Measurements from ENCODE around the gene PTPRE. TPM values are rescaled to one million over a fixed set of nuclear protein-coding genes. Genes with fewer than 3 reads are reported as not detected.

Gene PTPRE
- total and polyA plus RNA-seq, 4 donors, result 1.5 to 12.5 (median 3.7) TPM

- no peak for DNase-seq (ENCODE audit: low spot score)
- 95% methylated on average over 7 of the region's 7 CpGs for WGBS
- Histone ChIP-seq H3K27ac (ENCODE audit: low read depth in 1 of 2, low read length in 2 of 2) (no peak overlapping the region), H3K4me3 (ENCODE audit: low read depth in 1 of 3, low read length in 3 of 3) (no peak overlapping the region), H3K27me3 (ENCODE audit: control insufficient read depth in 4 of 4, insufficient read depth in 4 of 4, low read length in 3 of 4) (no peaks in the 10 kb centered on the region), H3K36me3 (ENCODE audit: control insufficient read depth in 4 of 4, insufficient read depth in 3 of 4, low read depth in 1 of 4, low read length in 3 of 4) (peaks cover 0 to 3% (median under 1%) of the 10 kb centered on the region in 4 donors), H3K4me1 (ENCODE audit: control insufficient read depth in 4 of 4, insufficient read depth in 4 of 4, low read length in 3 of 4) (no peaks in the 10 kb centered on the region), H3K9ac (ENCODE audit: low read depth in 1 of 2, low read length in 2 of 2) (no peak overlapping the region), H3K9me3 (ENCODE audit: control insufficient read depth in 4 of 4, low read length in 3 of 4) (no peaks in the 10 kb centered on the region)
- TF ChIP-seq, protein P1, sequence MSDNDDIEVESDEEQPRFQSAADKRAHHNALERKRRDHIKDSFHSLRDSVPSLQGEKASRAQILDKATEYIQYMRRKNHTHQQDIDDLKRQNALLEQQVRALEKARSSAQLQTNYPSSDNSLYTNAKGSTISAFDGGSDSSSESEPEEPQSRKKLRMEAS (IDR thresholded peaks at IDR 0.05), result no peak
- TF ChIP-seq FOXA1 (IDR thresholded peaks at IDR 0.05), result no peak
- TF ChIP-seq YY1 (IDR thresholded peaks at IDR 0.05), result no peak
- no peak for TF ChIP-seq RXRA (IDR thresholded peaks at IDR 0.05)
- TF ChIP-seq, protein P2, sequence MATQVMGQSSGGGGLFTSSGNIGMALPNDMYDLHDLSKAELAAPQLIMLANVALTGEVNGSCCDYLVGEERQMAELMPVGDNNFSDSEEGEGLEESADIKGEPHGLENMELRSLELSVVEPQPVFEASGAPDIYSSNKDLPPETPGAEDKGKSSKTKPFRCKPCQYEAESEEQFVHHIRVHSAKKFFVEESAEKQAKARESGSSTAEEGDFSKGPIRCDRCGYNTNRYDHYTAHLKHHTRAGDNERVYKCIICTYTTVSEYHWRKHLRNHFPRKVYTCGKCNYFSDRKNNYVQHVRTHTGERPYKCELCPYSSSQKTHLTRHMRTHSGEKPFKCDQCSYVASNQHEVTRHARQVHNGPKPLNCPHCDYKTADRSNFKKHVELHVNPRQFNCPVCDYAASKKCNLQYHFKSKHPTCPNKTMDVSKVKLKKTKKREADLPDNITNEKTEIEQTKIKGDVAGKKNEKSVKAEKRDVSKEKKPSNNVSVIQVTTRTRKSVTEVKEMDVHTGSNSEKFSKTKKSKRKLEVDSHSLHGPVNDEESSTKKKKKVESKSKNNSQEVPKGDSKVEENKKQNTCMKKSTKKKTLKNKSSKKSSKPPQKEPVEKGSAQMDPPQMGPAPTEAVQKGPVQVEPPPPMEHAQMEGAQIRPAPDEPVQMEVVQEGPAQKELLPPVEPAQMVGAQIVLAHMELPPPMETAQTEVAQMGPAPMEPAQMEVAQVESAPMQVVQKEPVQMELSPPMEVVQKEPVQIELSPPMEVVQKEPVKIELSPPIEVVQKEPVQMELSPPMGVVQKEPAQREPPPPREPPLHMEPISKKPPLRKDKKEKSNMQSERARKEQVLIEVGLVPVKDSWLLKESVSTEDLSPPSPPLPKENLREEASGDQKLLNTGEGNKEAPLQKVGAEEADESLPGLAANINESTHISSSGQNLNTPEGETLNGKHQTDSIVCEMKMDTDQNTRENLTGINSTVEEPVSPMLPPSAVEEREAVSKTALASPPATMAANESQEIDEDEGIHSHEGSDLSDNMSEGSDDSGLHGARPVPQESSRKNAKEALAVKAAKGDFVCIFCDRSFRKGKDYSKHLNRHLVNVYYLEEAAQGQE (IDR thresholded peaks at IDR 0.05), result no peak
- no peak for TF ChIP-seq JUND (IDR thresholded peaks at IDR 0.05)
- TF ChIP-seq TAF1 (conservative IDR thresholded peaks at IDR 0.05), result no peak
- TF ChIP-seq ATF3 (IDR thresholded peaks at IDR 0.05), result no peak
- TF ChIP-seq HNF4A (conservative IDR thresholded peaks at IDR 0.05), result no peak
- TF ChIP-seq, protein P3, sequence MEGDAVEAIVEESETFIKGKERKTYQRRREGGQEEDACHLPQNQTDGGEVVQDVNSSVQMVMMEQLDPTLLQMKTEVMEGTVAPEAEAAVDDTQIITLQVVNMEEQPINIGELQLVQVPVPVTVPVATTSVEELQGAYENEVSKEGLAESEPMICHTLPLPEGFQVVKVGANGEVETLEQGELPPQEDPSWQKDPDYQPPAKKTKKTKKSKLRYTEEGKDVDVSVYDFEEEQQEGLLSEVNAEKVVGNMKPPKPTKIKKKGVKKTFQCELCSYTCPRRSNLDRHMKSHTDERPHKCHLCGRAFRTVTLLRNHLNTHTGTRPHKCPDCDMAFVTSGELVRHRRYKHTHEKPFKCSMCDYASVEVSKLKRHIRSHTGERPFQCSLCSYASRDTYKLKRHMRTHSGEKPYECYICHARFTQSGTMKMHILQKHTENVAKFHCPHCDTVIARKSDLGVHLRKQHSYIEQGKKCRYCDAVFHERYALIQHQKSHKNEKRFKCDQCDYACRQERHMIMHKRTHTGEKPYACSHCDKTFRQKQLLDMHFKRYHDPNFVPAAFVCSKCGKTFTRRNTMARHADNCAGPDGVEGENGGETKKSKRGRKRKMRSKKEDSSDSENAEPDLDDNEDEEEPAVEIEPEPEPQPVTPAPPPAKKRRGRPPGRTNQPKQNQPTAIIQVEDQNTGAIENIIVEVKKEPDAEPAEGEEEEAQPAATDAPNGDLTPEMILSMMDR (IDR thresholded peaks at IDR 0.05; ENCODE audit: low read depth, low read length, missing input control), result no peak
- TF ChIP-seq, protein P4, sequence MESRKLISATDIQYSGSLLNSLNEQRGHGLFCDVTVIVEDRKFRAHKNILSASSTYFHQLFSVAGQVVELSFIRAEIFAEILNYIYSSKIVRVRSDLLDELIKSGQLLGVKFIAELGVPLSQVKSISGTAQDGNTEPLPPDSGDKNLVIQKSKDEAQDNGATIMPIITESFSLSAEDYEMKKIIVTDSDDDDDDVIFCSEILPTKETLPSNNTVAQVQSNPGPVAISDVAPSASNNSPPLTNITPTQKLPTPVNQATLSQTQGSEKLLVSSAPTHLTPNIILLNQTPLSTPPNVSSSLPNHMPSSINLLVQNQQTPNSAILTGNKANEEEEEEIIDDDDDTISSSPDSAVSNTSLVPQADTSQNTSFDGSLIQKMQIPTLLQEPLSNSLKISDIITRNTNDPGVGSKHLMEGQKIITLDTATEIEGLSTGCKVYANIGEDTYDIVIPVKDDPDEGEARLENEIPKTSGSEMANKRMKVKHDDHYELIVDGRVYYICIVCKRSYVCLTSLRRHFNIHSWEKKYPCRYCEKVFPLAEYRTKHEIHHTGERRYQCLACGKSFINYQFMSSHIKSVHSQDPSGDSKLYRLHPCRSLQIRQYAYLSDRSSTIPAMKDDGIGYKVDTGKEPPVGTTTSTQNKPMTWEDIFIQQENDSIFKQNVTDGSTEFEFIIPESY (IDR thresholded peaks at IDR 0.05), result no peak
- TF ChIP-seq FOXA2 (IDR thresholded peaks at IDR 0.05), result no peak
- no peak for TF ChIP-seq SP1 (IDR thresholded peaks at IDR 0.05)
- no peak for TF ChIP-seq GABPA (IDR thresholded peaks at IDR 0.05 in 1 of 2, conservative IDR thresholded peaks at IDR 0.05 in 1 of 2)
- no peak for TF ChIP-seq EGR1 (IDR thresholded peaks at IDR 0.05; ENCODE audit: low read depth in 2 of 2)
These were observed 145.8 kb downstream of the PTPRE start for GRCh38 chr10:128052696-128053095.

DNA sequence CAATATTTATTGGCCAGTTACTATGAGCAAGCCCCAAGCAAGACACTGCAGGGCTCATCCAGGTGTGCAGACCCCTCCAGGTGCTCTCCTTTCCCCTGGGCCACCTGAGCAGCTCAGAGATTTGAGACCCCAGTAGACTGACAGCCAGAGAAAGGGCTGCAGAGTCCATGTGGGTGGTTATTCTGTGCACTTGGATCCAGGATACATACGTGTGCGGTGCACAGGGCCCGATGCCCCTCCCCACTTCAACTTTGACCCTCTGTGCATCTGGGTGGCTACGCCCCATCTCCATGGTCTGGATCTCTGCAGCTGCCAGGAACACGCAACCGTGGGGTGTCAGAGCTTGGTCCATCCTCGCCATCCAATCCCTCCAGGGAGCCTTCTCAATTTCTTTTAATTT lies 146.5 kb downstream of the PTPRE start:
- Histone ChIP-seq H3K9ac (ENCODE audit: low read depth in 1 of 2, low read length in 2 of 2) (no peak overlapping the region), H3K36me3 (ENCODE audit: control insufficient read depth in 4 of 4, insufficient read depth in 3 of 4, low read depth in 1 of 4, low read length in 3 of 4) (peaks cover 0 to 3% (median under 1%) of the 10 kb centered on the region in 4 donors), H3K4me3 (ENCODE audit: low read depth in 1 of 3, low read length in 3 of 3) (no peak overlapping the region), H3K27ac (ENCODE audit: low read depth in 1 of 2, low read length in 2 of 2) (peak overlapping the region in 1 of 2 donors; percentile 25), H3K9me3 (ENCODE audit: control insufficient read depth in 4 of 4, low read length in 3 of 4) (no peaks in the 10 kb centered on the region), H3K4me1 (ENCODE audit: control insufficient read depth in 4 of 4, insufficient read depth in 4 of 4, low read length in 3 of 4) (no peaks in the 10 kb centered on the region), H3K27me3 (ENCODE audit: control insufficient read depth in 4 of 4, insufficient read depth in 4 of 4, low read length in 3 of 4) (no peaks in the 10 kb centered on the region)
- TF ChIP-seq FOXA2 (IDR thresholded peaks at IDR 0.05), result no peak
- TF ChIP-seq RXRA (IDR thresholded peaks at IDR 0.05), result no peak
- TF ChIP-seq, protein P3 (IDR thresholded peaks at IDR 0.05; ENCODE audit: low read depth, low read length, missing input control), result no peak
- TF ChIP-seq RAD21 (IDR thresholded peaks at IDR 0.05), result no peak
- TF ChIP-seq NR2F2 (IDR thresholded peaks at IDR 0.05), result no peak
- no peak for TF ChIP-seq GABPA (IDR thresholded peaks at IDR 0.05 in 1 of 2, conservative IDR thresholded peaks at IDR 0.05 in 1 of 2)
- no peak for TF ChIP-seq SP1 (IDR thresholded peaks at IDR 0.05)
- TF ChIP-seq HNF4A (conservative IDR thresholded peaks at IDR 0.05), result no peak
- TF ChIP-seq, protein P2 (IDR thresholded peaks at IDR 0.05), result no peak
- 95% methylated on average over 7 of the region's 7 CpGs for WGBS
- no peak for DNase-seq (ENCODE audit: low spot score)

All from liver (tissue), 9 donors.